Ishikawa (cell line): ENCODE results near the gene PRRC2B.
A peak's percentile ranks its signal among the peaks of the same experiment; 100 is the strongest.

Source experiments
- CEBPB ChIP-seq: IDR thresholded peaks from 2 replicates; pipeline ENCODE4 v1.6.1; 2012
- CREB1 ChIP-seq: IDR thresholded peaks from 2 replicates; pipeline ENCODE4 v1.6.1; 2012; ENCODE audit warnings: low read depth
- EGR1 ChIP-seq: IDR thresholded peaks from 2 replicates; pipeline ENCODE4 v1.6.1; 2012
- FOXM1 ChIP-seq: IDR thresholded peaks from 2 replicates; pipeline ENCODE4 v1.6.1; 2012; ENCODE audit warnings: low read depth, borderline replicate concordance
- MAX ChIP-seq: IDR thresholded peaks from 2 replicates; pipeline ENCODE4 v1.6.1; 2012
- NFIC ChIP-seq: IDR thresholded peaks from 2 replicates; pipeline ENCODE4 v1.6.1; 2012
- RAD21 ChIP-seq: IDR thresholded peaks from 2 replicates; pipeline ENCODE4 v1.6.1; 2012; ENCODE audit warnings: low read depth
- REST ChIP-seq: IDR thresholded peaks from 2 replicates; pipeline ENCODE4 v1.6.1; 2012; ENCODE audit warnings: low read depth, mild to moderate bottlenecking
- TAF1 ChIP-seq: IDR thresholded peaks from 2 replicates; pipeline ENCODE4 v1.6.1; 2012; ENCODE audit warnings: low read depth, mild to moderate bottlenecking
- TCF12 ChIP-seq: IDR thresholded peaks from 2 replicates; pipeline ENCODE4 v1.6.1; 2012; ENCODE audit warnings: low read depth
- USF1 ChIP-seq: IDR thresholded peaks from 2 replicates; pipeline ENCODE4 v1.6.1; 2012
- YY1 ChIP-seq: IDR thresholded peaks from 2 replicates; pipeline ENCODE4 v1.6.1; 2012; ENCODE audit warnings: low read depth
- ZBTB7A ChIP-seq: IDR thresholded peaks from 2 replicates; pipeline ENCODE4 v1.6.1; 2012; ENCODE audit warnings: low read depth

PRRC2B gene

GRCh38 chr9:131545003-131545785 is 151.3 kb downstream of the PRRC2B start, which contains the start of gene PRRT1B:
Gene PRRT1B, plus strand, starts transcription at chr9:131545523. Its CDS starts 93 bp downstream, at chr9:131545616.
- TF ChIP-seq ZBTB7A = no peak
- no peak for TF ChIP-seq MAX
- no peak for TF ChIP-seq CEBPB
- TF ChIP-seq NFIC = no peak
- no peak for TF ChIP-seq RAD21
- TF ChIP-seq TCF12 = no peak
- TF ChIP-seq CREB1 = no peak
- no peak for TF ChIP-seq REST
- TF ChIP-seq USF1 = no peak
- no peak for TF ChIP-seq YY1
- TF ChIP-seq EGR1 = no peak

- no peak for TF ChIP-seq RAD21
- TF ChIP-seq FOXM1 = no peak
- no peak for TF ChIP-seq TCF12
- no peak for TF ChIP-seq CEBPB
- TF ChIP-seq TAF1 = 0 out of 2 replicates have a peak, but pooled peaks have one; percentile 23
- no peak for TF ChIP-seq YY1
- TF ChIP-seq USF1 = no peak
- peak; percentile 46; the same call in 1 of the 2 replicates for TF ChIP-seq ZBTB7A
- TF ChIP-seq REST = no peak
- no peak for TF ChIP-seq CREB1
These were observed 152.0 kb downstream of the PRRC2B start for GRCh38 chr9:131545786-131546335.

- TF ChIP-seq ZBTB7A = peak; percentile 8; the same call in 1 of the 2 replicates
- TF ChIP-seq USF1 = no peak
These were observed 152.6 kb downstream of the PRRC2B start for GRCh38 chr9:131546336-131547084.
